Measurements from ENCODE around the gene SRSF7. TPM values are rescaled to one million over a fixed set of nuclear protein-coding genes. Genes with fewer than 3 reads are reported as not detected.

SRSF7 gene
- total and polyA plus RNA-seq, 2 donors (not counting 3 experiments of a cell fraction or from before 2014, with no cell fraction given) = 165 to 202 TPM

- TF ChIP-seq POLR2A (IDR thresholded peaks at IDR 0.05; ENCODE audit: low read depth, low read length) (no peak), MAX (IDR thresholded peaks at IDR 0.05; ENCODE audit: insufficient read depth, insufficient read length) (no peak), FOS (IDR thresholded peaks at IDR 0.05; ENCODE audit: borderline replicate concordance, insufficient read depth, low read length) (no peak), JUN (IDR thresholded peaks at IDR 0.05; ENCODE audit: borderline replicate concordance, insufficient read depth, insufficient read length, low read depth) (no peak), CTCF (IDR thresholded peaks at IDR 0.05; ENCODE audit: extremely low read depth in 1 of 2, insufficient read depth in 1 of 2, low read depth in 1 of 2, low read length in 2 of 2) (no peak)
- H4K20me1 ChIP-seq (replicated peaks; ENCODE audit: control insufficient read depth, extremely low read depth, insufficient read depth, low read length) = no peaks in the 10 kb centered on the region
- POLR2A ChIA-PET = interaction anchor here (0.6 kb wide), 1 partner anchor 14 kb away, joined by 5 read pairs; the partner anchor contains the start of gene SRSF7
- no peak overlapping the region for H2AFZ ChIP-seq (ENCODE audit: low read depth, low read length)
- intact Hi-C loops (cut with micrococcal nuclease) = no loop called here
- H3K4me3 ChIP-seq (replicated peaks in 1 of 3; ENCODE audit: insufficient read depth in 1 of 3, low read depth in 1 of 3, low read length in 3 of 3) = no peak overlapping the region
- no peaks in the 10 kb centered on the region for H3K4me1 ChIP-seq (ENCODE audit: control insufficient read depth, extremely low read depth, insufficient read depth, low read length)
- no peak overlapping the region for H3K4me2 ChIP-seq (ENCODE audit: insufficient read depth, low read length)
- BruUV-seq (replicated peaks) = no TSS peak
- no peaks in the 10 kb centered on the region for H3K9me1 ChIP-seq (replicated peaks; ENCODE audit: control insufficient read depth, extremely low read depth, insufficient read depth, low read length)
- H3K9ac ChIP-seq (replicated peaks; ENCODE audit: extremely low read depth, insufficient read depth, low read length) = no peak overlapping the region
- CTCF ChIA-PET = no interaction called here
- H3K9me3 ChIP-seq (replicated peaks; ENCODE audit: control insufficient read depth, insufficient read depth, low read length) = no peaks in the 10 kb centered on the region
- H3K27me3 ChIP-seq (ENCODE audit: control insufficient read depth in 2 of 2, insufficient read depth in 2 of 2, low read length in 2 of 2) = no peaks in the 10 kb centered on the region
- FAIRE-seq = no peak
- no peak for DNase-seq (ENCODE audit: low read depth, low spot score)
- H3K36me3 ChIP-seq (ENCODE audit: control insufficient read depth in 2 of 2, extremely low read depth in 1 of 2, insufficient read depth in 2 of 2, low read length in 2 of 2) = no peaks in the 10 kb centered on the region
- dilution Hi-C loops (cut with MboI; ENCODE audit: extremely low pct_ligation_motif_present, low sequenced_read_pairs) = no loop called here
- H3K79me2 ChIP-seq (ENCODE audit: control insufficient read depth, insufficient read depth, low read length) = no peaks in the 10 kb centered on the region
- H3K27ac ChIP-seq (ENCODE audit: insufficient read depth, low read depth, low read length) = no peak overlapping the region
These were observed 14.0 kb upstream of the SRSF7 start for GRCh38 chr2:38765149-38765548.

GRCh38 chr2:38763728-38764127 lies 12.6 kb upstream of the SRSF7 start:
- no TSS peak for BruUV-seq (replicated peaks)
- POLR2A ChIA-PET = interaction anchor here (2.6 kb wide), 1 partner anchor 12 kb away, joined by 21 read pairs; the partner anchor contains the start of gene SRSF7

More at GRCh38 chr2:38763728-38764127, 12.6 kb upstream of the SRSF7 start:
- CTCF ChIA-PET = no interaction called here
- H2AFZ ChIP-seq (ENCODE audit: low read depth, low read length) = no peak overlapping the region
- no peaks in the 10 kb centered on the region for H3K9me1 ChIP-seq (replicated peaks; ENCODE audit: control insufficient read depth, extremely low read depth, insufficient read depth, low read length)
- no peaks in the 10 kb centered on the region for H3K36me3 ChIP-seq (ENCODE audit: control insufficient read depth in 2 of 2, extremely low read depth in 1 of 2, insufficient read depth in 2 of 2, low read length in 2 of 2)
- TF ChIP-seq FOS (IDR thresholded peaks at IDR 0.05; ENCODE audit: borderline replicate concordance, insufficient read depth, low read length) (no peak), EZH2 (IDR thresholded peaks at IDR 0.05; ENCODE audit: borderline replicate concordance, low read depth, low read length, severe bottlenecking) (no peak), POLR2AphosphoS5 (IDR thresholded peaks at IDR 0.05; ENCODE audit: insufficient read depth, low read depth, low read length) (no peak), JUN (IDR thresholded peaks at IDR 0.05; ENCODE audit: borderline replicate concordance, insufficient read depth, insufficient read length, low read depth) (no peak), GATA2 (IDR thresholded peaks at IDR 0.05; ENCODE audit: insufficient read depth, insufficient read length, low read depth, low read length) (no peak), POLR2A (IDR thresholded peaks at IDR 0.05; ENCODE audit: low read depth, low read length) (no peak), CTCF (IDR thresholded peaks at IDR 0.05; ENCODE audit: extremely low read depth in 1 of 2, insufficient read depth in 1 of 2, low read depth in 1 of 2, low read length in 2 of 2) (no peak)
- no peak overlapping the region for H3K9ac ChIP-seq (replicated peaks; ENCODE audit: extremely low read depth, insufficient read depth, low read length)
- no peaks in the 10 kb centered on the region for H4K20me1 ChIP-seq (replicated peaks; ENCODE audit: control insufficient read depth, extremely low read depth, insufficient read depth, low read length)
- H3K27ac ChIP-seq (ENCODE audit: insufficient read depth, low read depth, low read length) = no peak overlapping the region
- H3K4me1 ChIP-seq (ENCODE audit: control insufficient read depth, extremely low read depth, insufficient read depth, low read length) = no peaks in the 10 kb centered on the region
- H3K4me3 ChIP-seq (replicated peaks in 1 of 3; ENCODE audit: insufficient read depth in 1 of 3, low read depth in 1 of 3, low read length in 3 of 3) = no peak overlapping the region
- H3K79me2 ChIP-seq (ENCODE audit: control insufficient read depth, insufficient read depth, low read length) = no peaks in the 10 kb centered on the region
- DNase-seq (ENCODE audit: low read depth, low spot score) (no peak), FAIRE-seq (no peak)
- intact Hi-C loops (cut with micrococcal nuclease) (no loop called here), dilution Hi-C loops (cut with MboI; ENCODE audit: extremely low pct_ligation_motif_present, low sequenced_read_pairs) (no loop called here)
- no peaks in the 10 kb centered on the region for H3K9me3 ChIP-seq (replicated peaks; ENCODE audit: control insufficient read depth, insufficient read depth, low read length)
- no peaks in the 10 kb centered on the region for H3K27me3 ChIP-seq (ENCODE audit: control insufficient read depth in 2 of 2, insufficient read depth in 2 of 2, low read length in 2 of 2)
- H3K4me2 ChIP-seq (ENCODE audit: insufficient read depth, low read length) = no peak overlapping the region

Measured in endothelial cell of umbilical vein (primary cell).